Measurements from ENCODE around the gene CES2. TPM values are rescaled to one million over a fixed set of nuclear protein-coding genes. Genes with fewer than 3 reads are reported as not detected.

The CES2 gene
- total and polyA plus RNA-seq, 2 donors (not counting 3 experiments of a cell fraction or from before 2014, with no cell fraction given), result 19.1 to 28.8 TPM

- no peaks in the 10 kb centered on the region for H3K36me3 ChIP-seq (ENCODE audit: control insufficient read depth in 2 of 2, extremely low read depth in 1 of 2, insufficient read depth in 2 of 2, low read length in 2 of 2)
- dilution Hi-C loops (cut with MboI; ENCODE audit: extremely low pct_ligation_motif_present, low sequenced_read_pairs) (no loop called here), intact Hi-C loops (cut with micrococcal nuclease) (no loop called here)
- POLR2A ChIA-PET, result no interaction called here
- no peak for TF ChIP-seq GATA2 (IDR thresholded peaks at IDR 0.05; ENCODE audit: insufficient read depth, insufficient read length, low read depth, low read length)
- no peak for TF ChIP-seq JUN (IDR thresholded peaks at IDR 0.05; ENCODE audit: borderline replicate concordance, insufficient read depth, insufficient read length, low read depth)
- TF ChIP-seq MYC (IDR thresholded peaks at IDR 0.05; ENCODE audit: low read depth, low read length), result no peak
- TF ChIP-seq EZH2 (IDR thresholded peaks at IDR 0.05; ENCODE audit: borderline replicate concordance, low read depth, low read length, severe bottlenecking), result no peak
- TF ChIP-seq POLR2AphosphoS5 (IDR thresholded peaks at IDR 0.05; ENCODE audit: insufficient read depth, low read depth, low read length), result no peak
- TF ChIP-seq POLR2A (IDR thresholded peaks at IDR 0.05; ENCODE audit: low read depth, low read length), result no peak
- TF ChIP-seq FOS (IDR thresholded peaks at IDR 0.05; ENCODE audit: borderline replicate concordance, insufficient read depth, low read length), result no peak
- TF ChIP-seq CTCF (IDR thresholded peaks at IDR 0.05; ENCODE audit: extremely low read depth in 1 of 2, insufficient read depth in 1 of 2, low read depth in 1 of 2, low read length in 2 of 2), result no peak
- no peak for TF ChIP-seq MAX (IDR thresholded peaks at IDR 0.05; ENCODE audit: insufficient read depth, insufficient read length)
- H3K4me3 ChIP-seq (replicated peaks in 1 of 3; ENCODE audit: insufficient read depth in 1 of 3, low read depth in 1 of 3, low read length in 3 of 3), result no peak overlapping the region
- no peaks in the 10 kb centered on the region for H3K9me3 ChIP-seq (replicated peaks; ENCODE audit: control insufficient read depth, insufficient read depth, low read length)
- peaks cover 8% of the 10 kb centered on the region for H3K4me1 ChIP-seq (ENCODE audit: control insufficient read depth, extremely low read depth, insufficient read depth, low read length)
- no peaks in the 10 kb centered on the region for H3K27me3 ChIP-seq (ENCODE audit: control insufficient read depth in 2 of 2, insufficient read depth in 2 of 2, low read length in 2 of 2)
- H3K9me1 ChIP-seq (replicated peaks; ENCODE audit: control insufficient read depth, extremely low read depth, insufficient read depth, low read length), result no peaks in the 10 kb centered on the region
- no TSS peak for BruUV-seq (replicated peaks)
- no peak overlapping the region for H3K27ac ChIP-seq (ENCODE audit: insufficient read depth, low read depth, low read length)
- H3K4me2 ChIP-seq (ENCODE audit: insufficient read depth, low read length), result no peak overlapping the region
- no peak overlapping the region for H3K9ac ChIP-seq (replicated peaks; ENCODE audit: extremely low read depth, insufficient read depth, low read length)
- no peak for DNase-seq (ENCODE audit: low read depth, low spot score)
- FAIRE-seq, result no peak
- no peaks in the 10 kb centered on the region for H4K20me1 ChIP-seq (replicated peaks; ENCODE audit: control insufficient read depth, extremely low read depth, insufficient read depth, low read length)
- no peaks in the 10 kb centered on the region for H3K79me2 ChIP-seq (ENCODE audit: control insufficient read depth, insufficient read depth, low read length)
- CTCF ChIA-PET, result interaction anchor here (1.4 kb wide), 2 partner anchors 9 to 254 kb away, joined by 4 to 7 read pairs; no protein-coding TSS in a partner anchor
- no peak overlapping the region for H2AFZ ChIP-seq (ENCODE audit: low read depth, low read length)
Measured at GRCh38 chr16:66900721-66901441, 34.4 kb upstream of the CES2 start.

Data from endothelial cell of umbilical vein (primary cell).